SK-N-SH (cell line): Measurements from ENCODE around the gene LSM2. TPM values are rescaled to one million over a fixed set of nuclear protein-coding genes. Genes with fewer than 3 reads are reported as not detected.

Experiments
- CTCF ChIA-PET: fragments of 300-600, 350-600 bp; formaldehyde crosslinking; extraction: SDS; loops from one replicate; lab custom pipeline; 2021; lab: Yijun Ruan, JAX
- POLR2A ChIA-PET: fragments of 350-600 bp; sonication (Branson Sonifier 250); formaldehyde crosslinking; extraction: SDS; loops from one replicate; lab custom pipeline; 2020; ENCODE audit warnings: antibody characterized with exemption, inconsistent platforms; lab: Yijun Ruan, JAX
- DNase-seq: peaks from one replicate; pipeline ENCODE4 v3.0.0; 2012
- H2AFZ ChIP-seq: fragments of 200-600 bp; sonication (generic); 2 replicates; pipeline ENCODE4 v1.8.1; 2016; ENCODE audit warnings: antibody characterized with exemption, mild to moderate bottlenecking, low read depth
- H3F3A ChIP-seq: fragments of 200-600 bp; sonication (generic); replicated peaks from 2 replicates; pipeline ENCODE3; 2016; ENCODE audit warnings: antibody characterized with exemption, mild to moderate bottlenecking; ENCODE audit not compliant: insufficient read depth
- H3K27ac ChIP-seq, 2 experiments: fragments of 200-500 bp in 1 of 2; fragments of 200-600 bp in 1 of 2; sonication (Bioruptor generic) in 1 of 2; sonication (generic), shearing (Covaris generic) in 1 of 2; 2 replicates each; pipeline versions ENCODE4 v1.5.1 to v1.6.1; 2014 to 2016; ENCODE audit warnings: low read depth in 2 of 2, inconsistent platforms in 1 of 2, low read length in 1 of 2, mild to moderate bottlenecking in 1 of 2, mixed read lengths in 1 of 2
- H3K27me3 ChIP-seq: fragments of 200-600 bp; sonication (generic), shearing (Covaris generic); 2 replicates; pipeline ENCODE4 v1.6.1; 2016; ENCODE audit warnings: mixed run types; ENCODE audit not compliant: insufficient read depth
- H3K36me3 ChIP-seq, 2 experiments: fragments of 200-500 bp in 1 of 2; fragments of 200-600 bp in 1 of 2; sonication (Bioruptor generic) in 1 of 2; sonication (generic) in 1 of 2; replicated peaks in 1 of 2; 2 replicates each; pipeline versions ENCODE3 to v1.5.1; 2014 to 2016; ENCODE audit warnings: low read length in 1 of 2, mild to moderate bottlenecking in 1 of 2; ENCODE audit not compliant: insufficient read depth in 2 of 2, control insufficient read depth in 1 of 2
- H3K4me1 ChIP-seq, 2 experiments: fragments of 200-500 bp in 1 of 2; fragments of 200-600 bp in 1 of 2; sonication (Bioruptor generic) in 1 of 2; sonication (generic), shearing (Covaris generic) in 1 of 2; 2 replicates each; pipeline versions ENCODE4 v1.5.1 to v1.6.1; 2014 to 2016; ENCODE audit warnings: low read depth in 1 of 2, low read length in 1 of 2, mixed run types in 1 of 2; ENCODE audit not compliant: insufficient read depth in 2 of 2, control insufficient read depth in 1 of 2
- H3K4me2 ChIP-seq: fragments of 200-600 bp; sonication (generic), shearing (Covaris generic); 2 replicates; pipeline ENCODE4 v1.6.1; 2017; ENCODE audit warnings: mixed run types
- H3K4me3 ChIP-seq, 2 experiments: fragments of 200-500 bp in 1 of 2; fragments of 200-600 bp in 1 of 2; sonication (Bioruptor generic) in 1 of 2; sonication (generic), shearing (Covaris generic) in 1 of 2; 2 replicates each; pipeline versions ENCODE4 v1.5.1 to v1.8.1; 2014 to 2016; ENCODE audit warnings: low read depth in 2 of 2, inconsistent platforms in 1 of 2, low read length in 1 of 2, mild to moderate bottlenecking in 1 of 2, mixed read lengths in 1 of 2, moderate library complexity in 1 of 2
- H3K79me2 ChIP-seq: fragments of 200-600 bp; sonication (generic); 2 replicates; pipeline ENCODE4 v1.8.1; 2017; ENCODE audit warnings: mild to moderate bottlenecking; ENCODE audit not compliant: insufficient read depth
- H3K9ac ChIP-seq: fragments of 200-600 bp; sonication (generic); 2 replicates; pipeline ENCODE4 v1.6.1; 2017; ENCODE audit warnings: mixed run types
- H3K9me2 ChIP-seq: fragments of 200-600 bp; sonication (generic); 2 replicates; pipeline ENCODE4 v1.6.1; 2017; ENCODE audit warnings: mixed run types
- H3K9me3 ChIP-seq: fragments of 200-600 bp; sonication (generic); 2 replicates; pipeline ENCODE4 v1.6.1; 2017; ENCODE audit warnings: mixed run types, mild to moderate bottlenecking, moderate library complexity
- H4K20me1 ChIP-seq: fragments of 200-600 bp; sonication (generic); 2 replicates; pipeline ENCODE4 v1.6.1; 2017; ENCODE audit warnings: mild to moderate bottlenecking, mixed run types; ENCODE audit not compliant: insufficient read depth
- CHD2 ChIP-seq: fragments of 150-350 bp; IDR thresholded peaks from 2 replicates; pipeline ENCODE4 v1.6.1; 2018; ENCODE audit warnings: low read length; ENCODE audit not compliant: partially characterized antibody
- CTCF ChIP-seq: fragments of 200-600 bp; sonication (generic); IDR thresholded peaks from 2 replicates; pipeline ENCODE4 v1.6.1; 2017; ENCODE audit warnings: antibody characterized with exemption, mild to moderate bottlenecking, moderate library complexity
- GATA2 ChIP-seq: sonication (generic); formaldehyde crosslinking; IDR thresholded peaks from 2 replicates; pipeline ENCODE4 v1.5.0; 2020; ENCODE audit warnings: mild to moderate bottlenecking, missing genetic modification reagents
- IRF3 ChIP-seq: fragments of 150-350 bp; IDR thresholded peaks from 2 replicates; pipeline ENCODE4 v1.6.1; 2016; ENCODE audit warnings: mild to moderate bottlenecking, low read depth, low read length
- JUND ChIP-seq: IDR thresholded peaks from 2 replicates; pipeline ENCODE4 v1.4.0; 2012
- MXI1 ChIP-seq: IDR thresholded peaks from 2 replicates; pipeline ENCODE4 v1.6.1; 2012; ENCODE audit warnings: mild to moderate bottlenecking, low read depth, low read length, improper control_type of control experiment
- NFIC ChIP-seq: IDR thresholded peaks from 2 replicates; pipeline ENCODE4 v1.4.0; 2012; ENCODE audit warnings: borderline replicate concordance
- POLR2AphosphoS5 ChIP-seq: IDR thresholded peaks from 2 replicates; pipeline ENCODE4 v1.6.1; 2012; ENCODE audit warnings: low read depth, low read length
- RAD21 ChIP-seq: IDR thresholded peaks from 2 replicates; pipeline ENCODE4 v1.6.1; 2012; ENCODE audit warnings: mild to moderate bottlenecking, low read length
- RXRA ChIP-seq: IDR thresholded peaks from 2 replicates; pipeline ENCODE4 v1.4.0; 2012; ENCODE audit warnings: low read depth, mild to moderate bottlenecking, borderline replicate concordance
- SIN3A ChIP-seq: IDR thresholded peaks from 2 replicates; pipeline ENCODE4 v1.6.1; 2012; ENCODE audit warnings: low read depth, mild to moderate bottlenecking, low read length, moderate library complexity, borderline replicate concordance
- TEAD4 ChIP-seq: IDR thresholded peaks from 2 replicates; pipeline ENCODE4 v1.4.0; 2012; ENCODE audit warnings: mild to moderate bottlenecking, borderline replicate concordance; ENCODE audit not compliant: insufficient read depth
- USF1 ChIP-seq: IDR thresholded peaks from 2 replicates; pipeline ENCODE4 v1.4.0; 2012; ENCODE audit warnings: low read depth, borderline replicate concordance
- USF2 ChIP-seq: fragments of 150-350 bp; IDR thresholded peaks from 2 replicates; pipeline ENCODE4 v1.6.1; 2017; ENCODE audit warnings: antibody characterized with exemption, low read length, low read depth, borderline replicate concordance
- WGBS: methylation state at CpG from one replicate; pipeline ENCODE4 v1.1.6; 2017; ENCODE audit warnings: low lambda C conversion rate; 5-methylcytosine and 5-hydroxymethylcytosine counted together
- polyA plus RNA-seq, 3 experiments: library from polyadenylated mRNA; depleted of rRNA; stranded (reverse); fragments of >200 nt; gene quantifications; 2 replicates each; pipeline ENCODE4 v1.2.3, GENCODE V29; 2012

The LSM2 gene
- polyA plus RNA-seq, 1 of the 3 experiments (the other 2 are of a cell fraction) = 79.1 TPM

GRCh38 chr6:31799781-31800180 lies 7.0 kb downstream of the LSM2 start:
- no peaks in the 10 kb centered on the region for H3K27me3 ChIP-seq
- TF ChIP-seq GATA2 (no peak), IRF3 (no peak), POLR2AphosphoS5 (no peak), RAD21 (no peak), SIN3A (no peak), TEAD4 (no peak), CHD2 (no peak), CTCF (no peak), RXRA (no peak), USF1 (no peak), NFIC (no peak), JUND (no peak), USF2 (no peak), MXI1 (no peak)
- H3K79me2 ChIP-seq = peaks cover 38% of the 10 kb centered on the region
- no peak overlapping the region for H3K27ac ChIP-seq
- 99% methylated on average over 12 of the region's 12 CpGs for WGBS
- peaks cover 0 to 3% of the 10 kb centered on the region in 2 experiments; a peak in 1 of 4 replicates for H3K4me1 ChIP-seq
- POLR2A ChIA-PET = no interaction called here
- H3K9me2 ChIP-seq = no peaks in the 10 kb centered on the region
- peaks cover 17% of the 10 kb centered on the region for H3F3A ChIP-seq
- no peaks in the 10 kb centered on the region for H3K9me3 ChIP-seq
- no peaks in the 10 kb centered on the region for H4K20me1 ChIP-seq
- no peak overlapping the region for H3K4me3 ChIP-seq
- H3K36me3 ChIP-seq = peaks cover 2 to 15% of the 10 kb centered on the region in 2 experiments
- H3K9ac ChIP-seq = no peak overlapping the region
- no peak overlapping the region for H2AFZ ChIP-seq
- CTCF ChIA-PET = interaction anchor here (1.1 kb wide), 1 partner anchor 30 kb away, joined by 6 read pairs; no protein-coding TSS in a partner anchor
- DNase-seq = no peak
- H3K4me2 ChIP-seq = no peak overlapping the region
